AG04450 (cell line): ENCODE results near the gene STON1. TPM values are rescaled to one million over a fixed set of nuclear protein-coding genes. Genes with fewer than 3 reads are reported as not detected.

Experiments
- CTCF ChIA-PET: fragments of 300-600, 350-600 bp; formaldehyde crosslinking; extraction: SDS; loops from one replicate; lab custom pipeline; 2022; ENCODE audit warnings: antibody characterized with exemption, inconsistent platforms; lab: Charles Lee
- POLR2A ChIA-PET: fragments of 350-600 bp; formaldehyde crosslinking; extraction: SDS; loops from one replicate; lab custom pipeline; 2021; ENCODE audit warnings: antibody characterized with exemption, inconsistent platforms; lab: Yijun Ruan, JAX
- DNase-seq: peaks from one replicate; pipeline ENCODE4 v3.0.0-alpha.2; 2011; ENCODE audit warnings: low read depth, low spot score
- H3K27ac ChIP-seq: one replicate; pipeline ENCODE4 v1.5.1; 2012; ENCODE audit warnings: low read depth, low read length, control low read depth
- H3K27me3 ChIP-seq: one replicate; pipeline ENCODE4 v1.6.0; 2012; ENCODE audit warnings: low read length; ENCODE audit not compliant: control insufficient read depth, insufficient read depth
- H3K4me3 ChIP-seq: 2 replicates; pipeline ENCODE4 v1.5.1; 2011; ENCODE audit warnings: mild to moderate bottlenecking, low read depth, low read length, control low read depth
- H3K9me3 ChIP-seq: 2 replicates; pipeline ENCODE4 v1.5.1; 2012; ENCODE audit warnings: low read length; ENCODE audit not compliant: control insufficient read depth, insufficient read depth
- polyA plus RNA-seq: library from polyadenylated mRNA; depleted of rRNA; stranded (reverse); fragments of >200 nt; gene quantifications from 2 replicates; pipeline ENCODE4 v1.2.3, GENCODE V29; 2011; rRNA removed
- small RNA-seq: library from RNA; depleted of rRNA; stranded (forward); fragments of <200 nt; gene quantifications from one replicate; pipeline ENCODE3, GENCODE V24; 2012; ENCODE audit warnings: low read depth; ENCODE audit not compliant: insufficient read length
- TF ChIP-seq, protein P1 (sequence below): IDR thresholded peaks from 2 replicates; pipeline ENCODE4 v1.5.1; 2011; ENCODE audit warnings: low read depth, low read length, control low read depth, inconsistent platforms

The STON1 gene
- polyA plus RNA-seq, 1 experiment = 17.8 TPM

DNA sequence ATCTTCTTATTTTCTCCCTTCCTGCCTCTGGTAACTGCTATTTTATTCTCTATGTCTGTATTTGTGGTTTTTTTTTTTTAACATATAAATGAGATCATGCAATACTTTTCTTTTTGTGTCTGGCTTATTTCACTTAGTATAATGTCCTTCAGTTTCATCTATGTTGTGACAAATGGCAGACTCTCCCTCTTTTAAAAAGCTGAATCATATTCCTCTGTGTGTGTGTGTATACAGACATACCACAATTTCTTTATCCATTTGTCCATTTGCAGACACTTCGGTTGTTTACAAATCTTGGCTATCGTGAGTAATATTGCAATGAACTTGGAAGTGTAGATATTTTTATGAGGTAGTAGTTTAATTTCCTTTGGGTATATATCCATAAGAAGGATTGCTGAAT is 94.7 kb downstream of the STON1 start:
- H3K9me3 ChIP-seq = peaks cover 4% of the 10 kb centered on the region; the same call in 1 of the 2 replicates

DNA sequence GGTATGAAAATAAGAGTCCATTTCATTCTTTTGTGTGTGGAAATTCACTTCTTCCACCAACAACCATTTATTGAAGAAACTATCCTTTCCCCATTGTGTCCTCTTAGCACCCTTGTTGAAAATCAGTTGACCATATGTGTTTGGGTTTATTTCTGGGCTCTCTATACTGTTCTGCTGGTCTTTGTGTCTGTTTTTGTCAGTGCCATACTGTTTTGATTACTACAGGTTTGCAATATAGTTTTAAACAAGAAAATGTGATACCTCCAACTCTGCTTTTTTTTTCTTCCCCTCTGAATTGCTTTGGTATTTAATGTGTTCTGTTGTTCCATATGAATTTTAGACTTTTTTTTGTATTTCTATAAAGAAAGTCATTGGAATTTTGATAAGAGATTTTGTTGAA is 96.1 kb downstream of the STON1 start:
- H3K27me3 ChIP-seq = no peaks in the 10 kb centered on the region
- ChIA-PET CTCF (no interaction called here), POLR2A (no interaction called here)
- no peak overlapping the region for H3K27ac ChIP-seq
- DNase-seq = no peak
- H3K4me3 ChIP-seq = no peak overlapping the region
- TF ChIP-seq, protein P1, sequence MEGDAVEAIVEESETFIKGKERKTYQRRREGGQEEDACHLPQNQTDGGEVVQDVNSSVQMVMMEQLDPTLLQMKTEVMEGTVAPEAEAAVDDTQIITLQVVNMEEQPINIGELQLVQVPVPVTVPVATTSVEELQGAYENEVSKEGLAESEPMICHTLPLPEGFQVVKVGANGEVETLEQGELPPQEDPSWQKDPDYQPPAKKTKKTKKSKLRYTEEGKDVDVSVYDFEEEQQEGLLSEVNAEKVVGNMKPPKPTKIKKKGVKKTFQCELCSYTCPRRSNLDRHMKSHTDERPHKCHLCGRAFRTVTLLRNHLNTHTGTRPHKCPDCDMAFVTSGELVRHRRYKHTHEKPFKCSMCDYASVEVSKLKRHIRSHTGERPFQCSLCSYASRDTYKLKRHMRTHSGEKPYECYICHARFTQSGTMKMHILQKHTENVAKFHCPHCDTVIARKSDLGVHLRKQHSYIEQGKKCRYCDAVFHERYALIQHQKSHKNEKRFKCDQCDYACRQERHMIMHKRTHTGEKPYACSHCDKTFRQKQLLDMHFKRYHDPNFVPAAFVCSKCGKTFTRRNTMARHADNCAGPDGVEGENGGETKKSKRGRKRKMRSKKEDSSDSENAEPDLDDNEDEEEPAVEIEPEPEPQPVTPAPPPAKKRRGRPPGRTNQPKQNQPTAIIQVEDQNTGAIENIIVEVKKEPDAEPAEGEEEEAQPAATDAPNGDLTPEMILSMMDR = no peak
- peaks cover 4% of the 10 kb centered on the region; the same call in 1 of the 2 replicates for H3K9me3 ChIP-seq

More for the DNA sequence above, 94.7 kb downstream of the STON1 start:
- POLR2A ChIA-PET = no interaction called here
- Histone ChIP-seq H3K27me3 (no peaks in the 10 kb centered on the region), H3K4me3 (no peak overlapping the region), H3K27ac (no peak overlapping the region)
- TF ChIP-seq, protein P1 = no peak
- CTCF ChIA-PET = no interaction called here
- DNase-seq = no peak

DNA sequence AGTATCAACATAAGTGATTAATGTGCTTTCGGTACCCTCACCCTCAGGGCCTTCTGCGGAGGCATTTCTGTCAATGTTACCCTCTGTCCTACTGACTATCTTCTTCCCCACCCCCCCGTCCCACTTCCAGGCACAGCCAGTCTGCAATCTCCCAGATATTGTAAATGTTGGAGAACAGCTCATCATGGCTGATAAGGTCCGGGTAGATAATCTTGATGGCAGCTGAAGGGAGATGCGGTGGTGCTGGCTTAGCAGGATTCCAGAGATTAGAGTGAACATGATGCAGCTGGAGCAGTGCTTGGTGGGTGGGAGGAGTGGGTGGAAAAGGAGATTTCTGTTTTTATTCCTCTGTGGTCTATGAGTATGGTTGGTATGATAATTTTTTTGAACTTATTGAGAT is 103.2 kb downstream of the STON1 start:
- DNase-seq = no peak
- Histone ChIP-seq H3K4me3 (no peak overlapping the region), H3K27ac (no peak overlapping the region), H3K9me3 (no peaks in the 10 kb centered on the region), H3K27me3 (no peaks in the 10 kb centered on the region)
- ChIA-PET POLR2A (no interaction called here), CTCF (no interaction called here)
- TF ChIP-seq, protein P1 = no peak

DNA sequence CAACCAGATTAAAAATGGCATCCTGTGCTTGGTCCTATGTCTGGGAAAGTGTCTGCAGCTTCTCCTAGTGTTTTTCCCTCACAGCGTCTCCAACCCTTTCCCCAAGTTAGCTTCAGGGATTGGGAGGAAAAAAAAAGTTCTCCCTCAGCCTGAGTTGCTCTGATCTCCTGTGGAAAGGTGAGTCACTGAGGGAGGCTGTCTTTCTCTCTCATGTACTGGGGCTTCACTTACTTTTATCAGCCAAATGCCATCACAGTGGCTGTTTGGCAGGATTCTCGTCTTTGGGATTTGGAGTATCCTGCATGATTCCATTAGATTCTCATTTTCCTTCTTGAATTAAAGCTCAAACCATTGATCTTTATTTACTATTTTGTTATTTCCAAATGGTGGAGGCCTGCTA is 105.8 kb downstream of the STON1 start:
- ChIA-PET POLR2A (no interaction called here), CTCF (no interaction called here)
- TF ChIP-seq, protein P1 = no peak
- Histone ChIP-seq H3K27me3 (no peaks in the 10 kb centered on the region), H3K4me3 (no peak overlapping the region), H3K27ac (no peak overlapping the region), H3K9me3 (no peaks in the 10 kb centered on the region)
- DNase-seq = no peak

DNA sequence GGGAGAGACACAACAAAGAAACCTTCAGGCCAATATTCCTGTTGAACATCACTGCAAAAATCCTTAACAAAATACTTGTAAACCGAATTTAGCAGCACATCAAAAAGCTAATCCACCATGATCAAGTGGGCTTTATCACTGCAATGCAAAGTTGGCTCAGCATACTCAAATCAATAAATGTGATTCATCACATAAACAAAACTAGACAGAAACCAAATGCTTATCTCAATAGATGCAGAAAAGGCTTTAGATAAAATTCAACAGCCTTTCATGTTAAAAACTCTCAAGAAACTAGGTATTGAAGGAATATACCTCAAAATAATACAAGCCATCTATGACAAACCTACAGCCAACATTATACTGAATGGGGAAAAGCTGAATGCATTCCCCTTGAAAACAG is 108.3 kb downstream of the STON1 start:
- H3K27me3 ChIP-seq = no peaks in the 10 kb centered on the region
- ChIA-PET POLR2A (no interaction called here), CTCF (no interaction called here)
- TF ChIP-seq, protein P1 = no peak
- no peaks in the 10 kb centered on the region for H3K9me3 ChIP-seq
- no peak overlapping the region for H3K4me3 ChIP-seq
- no peak for DNase-seq
- H3K27ac ChIP-seq = no peak overlapping the region

Small RNA genes within 50 kb of the gene (small RNA-seq; reads per million reads assigned to genes)
- gene RNU6-282P (not detected), gene TPT1P11 (not detected)

Other genes starting within 250 kb of the STON1 start
- 9.5 and 11.0 TPM in 2 replicates for gene FOXN2, start 215.5 kb upstream of the STON1 start, polyA plus RNA-seq
- gene PPP1R21, start 89.4 kb upstream of the STON1 start, polyA plus RNA-seq = 25.5 and 26.9 TPM in 2 replicates
- 0.19 TPM in 1 of 2 replicates, not detected in the other for gene GTF2A1L, start 87.7 kb downstream of the STON1 start, polyA plus RNA-seq
- gene LHCGR, start 225.6 kb downstream of the STON1 start, polyA plus RNA-seq = 3.4 and 3.8 TPM in 2 replicates